SIG-M5 (cell line): ENCODE data around the gene TMEM255B.

Experiments used
- DNase-seq: peaks from one replicate; lab custom pipeline; 2025; lab: John Stamatoyannopoulos, UW

TMEM255B gene

GRCh38 chr13:113804017-113804702 is 45.1 kb downstream of the TMEM255B start:
- DNase-seq: no peak

- DNase-seq: no peak
These were observed 45.8 kb downstream of the TMEM255B start for GRCh38 chr13:113804703-113805430.

GRCh38 chr13:113805431-113806103 is 46.5 kb downstream of the TMEM255B start:
- no peak for DNase-seq

- no peak for DNase-seq
These were observed 47.1 kb downstream of the TMEM255B start for GRCh38 chr13:113806104-113806471.

- DNase-seq: no peak
These were observed 47.5 kb downstream of the TMEM255B start for GRCh38 chr13:113806526-113806925.

GRCh38 chr13:113808058-113808834 is 49.2 kb downstream of the TMEM255B start:
- no peak for DNase-seq

- DNase-seq: no peak
These were observed 50.9 kb downstream of the TMEM255B start for GRCh38 chr13:113809934-113810333.

GRCh38 chr13:113810640-113811039 is 51.6 kb downstream of the TMEM255B start:
- no peak for DNase-seq

- no peak for DNase-seq
These were observed 52.3 kb downstream of the TMEM255B start for GRCh38 chr13:113811081-113811928.

GRCh38 chr13:113812178-113813040 is 53.4 kb downstream of the TMEM255B start:
- DNase-seq: no peak

- no peak for DNase-seq
These were observed 54.2 kb downstream of the TMEM255B start for GRCh38 chr13:113813070-113813748.

GRCh38 chr13:113813749-113814434 is 54.9 kb downstream of the TMEM255B start:
- DNase-seq: no peak

GRCh38 chr13:113814435-113814821 is 55.4 kb downstream of the TMEM255B start:
- no peak for DNase-seq

- no peak for DNase-seq
These were observed 56.4 kb downstream of the TMEM255B start for GRCh38 chr13:113815151-113816058.

GRCh38 chr13:113816254-113816929 is 57.4 kb downstream of the TMEM255B start:
- no peak for DNase-seq

GRCh38 chr13:113816946-113817859 is 58.2 kb downstream of the TMEM255B start:
- no peak for DNase-seq
